NOMO-1 treated with dmso at 0.1 percent for 144 hours (cell line): ENCODE data around the gene HIPK2.
A peak's percentile ranks its signal among the peaks of the same experiment; 100 is the strongest.

ENCODE experiments used
- DNase-seq: peaks from one replicate; lab custom pipeline; 2025; ENCODE audit not compliant: unreplicated experiment; lab: John Stamatoyannopoulos, UW

The HIPK2 gene

DNA sequence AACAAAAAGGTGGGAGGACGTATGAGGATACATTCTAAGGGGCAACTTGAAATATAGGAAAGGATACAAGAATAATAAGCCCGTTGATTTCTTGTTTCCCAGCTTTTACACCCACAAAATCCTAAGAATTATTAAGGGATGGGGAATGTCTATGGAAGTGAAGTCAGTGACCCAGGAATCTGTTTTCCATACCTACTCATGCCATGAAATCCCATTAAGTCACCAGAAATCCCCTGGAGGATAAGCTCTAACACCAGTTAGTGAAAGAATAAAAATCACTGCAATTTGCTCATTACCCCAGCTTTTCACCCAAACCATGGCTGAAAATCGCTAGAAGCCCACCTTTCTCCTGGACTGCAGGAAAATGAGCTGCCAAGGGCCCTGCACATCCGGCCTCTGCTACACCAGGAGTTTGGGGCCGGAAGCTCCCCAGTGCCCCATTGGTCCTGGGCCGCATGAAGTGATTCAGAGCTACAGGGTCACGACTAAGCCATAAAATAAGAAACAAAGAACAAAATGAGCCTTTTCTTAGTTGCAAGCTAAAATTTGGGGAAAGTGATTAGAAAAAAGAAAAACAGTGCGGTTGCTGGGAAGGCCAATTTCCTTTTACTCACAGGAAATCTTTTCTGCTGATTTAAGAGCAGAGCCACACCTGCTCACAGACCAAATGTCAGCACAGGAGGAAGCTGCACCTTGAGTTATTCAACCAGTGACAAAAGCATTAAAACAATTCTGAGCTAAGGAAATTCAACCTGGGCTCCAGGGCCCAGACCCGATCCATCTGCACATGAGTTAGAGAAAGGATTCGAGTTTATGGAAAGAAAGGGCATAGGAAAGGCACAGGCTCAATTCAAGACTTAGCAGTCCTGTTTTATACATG lies 40.3 kb downstream of the HIPK2 start:
- no peak for DNase-seq

DNA sequence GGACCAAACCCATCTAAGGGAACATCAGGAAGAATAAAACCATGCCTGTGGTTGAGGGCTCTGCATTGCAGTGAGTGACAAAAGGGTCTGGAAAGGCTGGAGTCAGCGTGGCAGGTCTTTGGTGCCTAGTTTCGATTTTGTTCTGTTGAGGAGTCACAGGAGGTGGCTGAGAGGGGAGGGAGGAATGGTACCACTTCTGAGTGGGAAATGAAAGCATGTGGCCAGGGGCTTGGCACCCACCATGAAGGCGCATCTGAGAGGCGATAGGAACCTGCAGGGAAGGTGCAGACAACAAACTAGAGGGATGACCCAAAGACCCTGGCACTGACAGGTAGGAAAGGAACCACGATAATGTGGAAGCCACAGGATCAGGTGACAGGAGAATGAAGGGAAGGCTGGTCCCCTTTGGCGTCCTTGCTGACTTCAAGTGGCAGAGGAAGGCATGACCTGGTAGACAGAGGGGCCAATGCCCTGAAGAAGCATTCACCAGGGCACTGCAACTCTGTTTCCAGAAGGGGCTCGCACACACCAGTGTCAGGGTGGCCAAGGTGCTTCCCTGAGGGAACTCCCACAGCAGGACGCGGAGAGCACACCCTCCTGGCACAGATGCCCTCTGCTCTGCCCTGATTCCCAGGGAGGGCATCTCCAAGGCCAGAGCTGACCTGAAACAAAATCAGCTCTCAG lies 41.7 kb downstream of the HIPK2 start:
- DNase-seq, result no peak

DNA sequence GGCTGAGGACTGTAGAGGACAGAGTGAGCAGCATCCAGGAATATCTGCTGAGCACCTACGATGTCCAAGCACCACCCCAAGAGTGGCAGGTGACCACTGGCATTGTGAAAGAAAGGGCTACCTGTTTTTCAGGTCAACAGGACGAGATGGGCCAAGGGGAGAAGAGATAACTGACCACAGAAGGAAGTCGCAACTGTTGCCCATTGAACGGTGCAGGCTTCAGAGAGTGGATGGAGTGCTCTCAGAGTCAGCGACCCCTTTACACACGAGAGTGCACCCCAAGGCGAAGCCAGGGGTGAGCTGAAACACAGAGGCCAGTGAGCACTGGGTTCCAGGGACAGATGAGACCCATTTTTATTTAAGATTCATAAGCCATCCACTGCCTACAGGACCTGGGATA lies 42.3 kb downstream of the HIPK2 start:
- DNase-seq, result no peak

DNA sequence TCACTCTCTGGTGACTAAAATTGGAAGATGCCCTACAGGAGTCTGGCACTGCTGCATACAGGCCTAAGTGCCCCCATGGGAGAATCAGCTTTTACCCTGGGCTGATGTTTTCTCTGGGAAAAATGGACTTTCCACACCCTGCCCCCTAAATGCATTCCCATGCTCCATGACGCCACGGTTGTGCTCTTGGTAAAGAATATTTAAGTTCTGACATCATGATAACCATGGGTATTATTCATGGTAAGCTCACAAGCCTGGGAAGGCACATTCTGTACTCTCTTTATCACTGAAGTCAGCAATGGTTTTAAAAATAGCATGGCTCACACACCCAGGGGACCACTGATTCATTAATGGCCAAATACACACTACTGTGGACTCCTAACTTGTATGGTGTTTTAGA lies 43.4 kb downstream of the HIPK2 start:
- DNase-seq, result no peak

DNA sequence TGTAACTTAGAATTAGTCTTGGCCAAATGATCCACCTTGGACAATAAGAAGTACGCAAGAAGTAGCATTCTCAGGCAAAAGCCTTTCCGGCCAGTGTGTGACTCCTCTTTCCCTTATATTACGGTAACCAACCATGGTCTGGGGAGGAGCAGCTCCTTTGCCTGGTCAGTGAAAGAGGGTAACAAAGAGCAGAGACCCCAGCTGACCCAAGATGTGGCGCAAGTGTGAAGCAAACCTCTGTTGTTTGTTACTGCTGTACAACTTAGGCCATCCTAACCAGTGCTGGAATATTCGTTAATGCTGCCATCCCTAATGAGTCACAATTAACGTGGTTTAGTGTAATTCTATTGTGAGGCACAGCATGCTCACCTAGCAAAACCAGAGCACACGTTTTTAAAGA lies 44.0 kb downstream of the HIPK2 start:
- no peak for DNase-seq

DNA sequence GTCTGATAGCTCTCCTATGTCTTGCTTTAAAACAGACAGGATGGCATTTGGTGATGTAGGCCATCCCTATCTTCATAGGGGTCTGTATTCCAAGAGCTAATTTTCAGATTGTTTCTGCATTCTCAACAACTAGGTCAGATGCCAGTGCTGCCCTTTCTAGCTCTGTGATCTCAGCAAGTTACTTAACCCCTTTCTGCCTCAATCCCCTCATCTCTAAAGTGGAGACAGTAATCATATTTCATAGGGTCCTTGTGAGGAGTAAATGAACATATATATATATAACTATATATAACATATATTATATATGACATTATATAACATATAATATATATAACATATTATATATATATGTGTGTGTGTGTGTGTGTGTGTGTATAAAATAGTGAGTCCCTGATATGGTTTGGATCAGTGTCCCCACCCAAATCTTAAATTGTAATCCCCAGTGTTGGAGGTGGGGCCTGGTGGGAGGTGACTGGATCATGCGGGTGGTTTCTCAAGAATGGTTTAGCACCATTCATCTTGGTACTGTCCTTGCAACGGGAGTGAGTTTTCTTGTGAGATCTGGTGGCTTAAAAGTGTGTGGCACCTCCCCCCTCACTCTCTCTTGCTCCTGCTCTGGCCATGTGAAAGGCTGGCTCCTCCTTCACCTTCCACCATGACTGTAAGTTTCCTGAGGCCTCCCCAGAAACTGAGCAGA lies 45.2 kb downstream of the HIPK2 start:
- no peak for DNase-seq

DNA sequence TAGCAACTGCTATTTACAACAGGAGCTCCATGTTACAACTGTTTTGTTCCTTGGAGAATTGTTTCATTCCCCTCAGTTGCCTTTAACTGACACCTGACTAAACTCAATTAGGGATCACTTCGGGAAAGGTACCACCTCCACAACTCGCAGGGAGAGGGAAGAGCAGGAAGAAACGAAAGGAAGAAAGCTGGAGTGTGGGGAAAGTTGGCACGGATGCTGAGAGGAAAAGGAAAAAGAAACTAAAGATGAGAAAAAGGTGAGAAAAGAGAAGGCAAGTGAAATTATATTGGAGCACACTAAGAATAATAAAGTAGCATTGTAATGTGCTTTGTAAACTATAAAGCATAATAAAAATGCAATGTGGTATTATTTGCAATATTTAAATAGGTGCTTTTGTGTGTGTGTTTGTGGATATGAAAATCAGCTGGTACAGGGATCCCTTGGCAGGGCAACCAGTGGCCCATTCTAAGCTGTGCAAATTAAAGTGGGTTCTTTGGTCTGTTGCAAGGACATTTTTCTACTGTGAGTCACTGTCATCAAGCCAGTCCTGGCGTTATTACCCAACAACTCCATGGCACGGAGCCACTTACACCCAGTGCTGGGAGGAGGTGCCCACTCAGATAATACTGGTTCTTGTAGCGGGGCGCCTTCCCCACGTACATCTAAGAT lies 45.9 kb downstream of the HIPK2 start:
- peak; percentile 18 for DNase-seq

DNA sequence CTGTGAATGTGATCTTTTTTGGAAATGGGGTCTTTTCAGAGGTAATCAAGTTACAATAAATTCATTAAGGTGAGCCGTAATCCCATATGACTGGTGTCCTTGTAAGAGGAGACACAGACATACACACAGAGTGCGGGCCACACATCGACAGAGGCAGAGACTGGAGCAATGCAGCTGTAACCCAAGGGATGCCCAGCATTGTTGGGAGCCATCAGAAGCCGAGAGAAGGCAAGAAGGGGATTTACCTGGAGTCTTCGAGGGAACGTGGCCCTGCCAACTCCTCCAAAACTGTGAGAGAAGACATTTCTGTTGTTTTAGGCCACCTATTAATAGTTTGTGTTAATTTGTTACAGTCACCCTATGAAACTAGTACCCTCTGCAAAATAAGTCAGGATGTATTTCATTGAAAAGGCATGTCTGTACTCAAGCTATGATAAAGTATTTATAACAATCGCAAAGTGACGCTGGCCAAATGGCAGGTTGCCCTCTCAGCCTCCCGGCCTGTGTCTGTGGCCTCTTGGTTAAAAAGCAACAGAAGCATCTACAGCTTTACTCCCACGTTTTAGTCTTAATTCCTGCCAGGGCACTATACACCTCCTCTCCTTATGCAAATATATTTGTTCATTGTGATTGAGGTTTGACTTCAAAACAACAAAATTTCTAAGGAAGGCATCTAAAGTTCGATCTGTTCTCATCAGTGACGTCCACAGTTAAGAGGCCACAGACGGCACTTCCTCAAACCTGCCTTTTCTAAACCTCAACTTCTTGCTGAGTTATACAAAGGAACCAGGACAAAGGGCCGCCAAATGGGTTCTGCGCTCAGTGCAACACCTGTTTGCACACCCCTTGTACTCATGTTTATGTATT lies 46.8 kb downstream of the HIPK2 start:
- DNase-seq, result no peak

DNA sequence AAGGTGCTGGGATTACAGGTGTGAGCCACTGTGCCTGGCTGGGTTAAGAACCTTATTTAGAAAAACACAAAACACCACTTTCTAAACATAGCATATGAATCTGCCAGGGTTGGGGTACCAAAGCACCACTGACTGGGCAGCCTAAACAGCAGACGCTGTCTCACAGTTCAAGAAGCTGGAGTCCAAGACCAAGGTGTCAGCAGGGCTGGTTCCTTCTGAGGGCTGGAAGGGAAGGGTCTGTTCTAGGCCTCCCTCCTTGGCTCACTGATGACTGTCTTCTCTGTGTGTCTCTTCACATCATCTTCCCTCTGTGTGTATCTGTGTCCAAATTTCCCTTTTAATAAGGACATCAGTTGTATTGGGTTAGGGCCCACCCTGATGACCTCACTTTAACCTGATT lies 49.6 kb downstream of the HIPK2 start:
- DNase-seq, result no peak

DNA sequence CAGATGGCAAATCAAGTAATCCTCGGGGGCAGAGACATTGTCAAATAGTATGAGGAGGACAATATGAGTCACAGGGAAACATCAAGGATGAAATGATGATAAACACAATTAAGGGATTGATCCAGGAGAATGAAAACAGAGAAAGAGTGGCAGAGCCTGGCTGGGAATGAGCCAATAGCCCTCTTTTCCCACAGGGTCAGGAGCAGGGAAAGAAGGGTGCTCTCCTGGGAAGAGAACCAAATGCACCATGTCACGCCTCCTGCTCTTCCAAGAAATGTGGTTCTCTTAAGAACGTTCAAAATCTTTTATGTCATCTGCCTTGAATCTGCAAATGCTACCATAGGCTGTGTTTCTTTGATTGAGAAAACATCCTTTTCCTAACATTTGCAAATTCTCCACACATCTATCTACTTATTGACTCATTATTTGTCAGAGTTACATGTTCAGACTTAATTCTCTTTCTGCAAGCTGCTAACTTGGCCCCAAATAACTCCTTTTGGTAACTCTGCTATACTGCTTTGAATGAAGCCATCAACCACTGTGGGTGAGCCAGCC lies 50.6 kb downstream of the HIPK2 start:
- DNase-seq, result no peak

DNA sequence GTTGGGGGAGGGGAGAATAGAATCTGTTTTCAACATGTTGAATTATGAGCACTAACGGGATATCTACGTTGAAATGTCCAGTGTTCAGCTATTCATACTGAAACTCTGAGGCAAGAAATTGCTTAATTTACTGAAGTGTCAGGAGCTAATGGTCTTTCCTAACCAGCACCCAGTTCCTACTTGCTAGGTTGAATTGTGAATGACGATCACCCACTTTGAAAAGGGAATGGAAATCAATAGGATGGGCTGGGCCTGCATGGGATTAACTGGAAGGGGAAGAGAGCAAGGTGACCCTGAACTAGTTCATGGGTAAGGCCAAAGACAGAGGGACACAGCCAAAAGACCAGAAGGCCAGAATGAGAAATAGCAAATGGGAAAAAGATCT lies 51.3 kb downstream of the HIPK2 start:
- DNase-seq, result peak; percentile 32

DNA sequence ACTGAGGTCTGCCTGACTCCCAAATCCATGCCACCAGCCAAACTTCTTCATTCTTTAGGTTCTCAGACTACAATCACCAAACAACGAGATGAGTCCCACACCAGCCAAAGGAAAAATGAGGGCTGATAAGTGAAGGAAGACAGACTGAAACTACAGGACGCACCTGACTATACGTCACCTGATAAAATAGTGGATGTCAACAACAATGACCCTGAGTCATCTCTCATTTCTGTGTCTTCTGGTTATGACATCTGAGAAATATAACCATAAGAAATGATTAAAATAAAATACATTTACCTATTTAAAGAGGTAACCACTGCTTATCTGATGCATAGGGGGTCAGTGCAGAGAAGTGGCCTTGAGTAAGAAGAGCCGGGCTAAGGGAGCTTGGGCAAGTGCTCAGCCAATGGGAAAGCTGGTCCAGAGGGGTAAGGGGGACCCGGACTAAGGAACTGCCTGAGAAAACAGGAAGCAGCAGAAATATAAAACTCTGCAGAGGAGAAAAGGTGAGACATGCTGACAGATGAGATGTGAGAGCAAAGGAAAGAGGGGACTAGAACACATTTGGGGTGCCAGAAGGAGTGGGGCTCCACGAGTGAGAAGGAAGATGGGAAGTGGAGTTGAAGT lies 51.8 kb downstream of the HIPK2 start:
- no peak for DNase-seq

DNA sequence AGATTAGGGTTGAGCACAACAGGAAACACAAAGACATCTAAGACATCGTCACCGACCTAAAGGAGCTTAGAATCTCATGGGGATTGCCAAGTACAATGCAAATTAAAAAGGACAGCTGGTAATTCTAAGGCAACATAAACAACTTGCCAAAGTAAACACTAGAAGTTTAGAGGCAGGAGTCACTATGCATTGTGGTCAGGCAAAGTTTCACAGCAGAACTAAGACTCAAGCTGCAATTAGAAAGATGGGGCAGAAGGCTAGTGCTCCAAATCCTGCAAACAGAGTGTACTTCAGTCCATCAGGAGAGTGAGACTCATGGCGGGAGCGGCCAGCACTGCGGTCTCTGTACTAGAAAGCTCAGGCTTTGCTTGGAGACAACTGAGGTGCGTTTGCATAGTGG lies 52.7 kb downstream of the HIPK2 start:
- no peak for DNase-seq

DNA sequence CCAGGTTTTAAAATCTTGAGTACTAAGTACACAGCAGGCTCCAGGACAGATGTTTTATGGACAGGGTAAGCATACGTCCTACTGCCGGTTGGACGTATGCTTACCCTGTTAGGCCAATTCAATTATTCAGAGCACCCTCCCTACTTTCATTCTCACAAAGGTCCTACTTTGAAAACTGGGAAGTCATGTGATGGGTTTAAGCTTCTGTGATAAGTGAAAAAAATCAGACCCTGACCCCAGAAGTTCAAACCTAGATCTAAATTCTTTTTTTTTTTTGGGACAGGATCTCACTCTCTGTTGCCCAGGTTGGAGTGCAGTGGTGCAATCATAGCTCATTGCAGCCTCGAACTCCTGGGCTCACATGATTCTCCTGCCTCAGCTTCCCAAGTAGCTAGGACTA lies 55.2 kb downstream of the HIPK2 start:
- no peak for DNase-seq

DNA sequence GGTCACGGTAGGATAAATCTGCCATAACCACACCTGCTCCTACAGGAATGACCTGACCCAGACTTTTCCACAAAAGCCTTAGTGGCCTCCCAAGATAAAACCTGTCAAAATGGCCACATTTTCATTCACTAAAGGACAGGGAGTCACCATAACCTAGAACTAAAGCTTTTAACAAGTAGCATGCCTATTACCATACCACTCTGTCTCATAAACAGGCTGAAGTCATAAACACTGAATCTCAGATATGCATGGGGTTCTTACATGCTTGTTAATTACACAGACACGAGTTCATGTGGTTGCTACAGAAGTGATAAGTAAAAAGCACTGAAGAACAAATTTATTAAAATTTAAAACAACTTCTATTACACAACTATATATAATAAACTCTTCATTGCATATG lies 56.0 kb downstream of the HIPK2 start:
- DNase-seq, result no peak

DNA sequence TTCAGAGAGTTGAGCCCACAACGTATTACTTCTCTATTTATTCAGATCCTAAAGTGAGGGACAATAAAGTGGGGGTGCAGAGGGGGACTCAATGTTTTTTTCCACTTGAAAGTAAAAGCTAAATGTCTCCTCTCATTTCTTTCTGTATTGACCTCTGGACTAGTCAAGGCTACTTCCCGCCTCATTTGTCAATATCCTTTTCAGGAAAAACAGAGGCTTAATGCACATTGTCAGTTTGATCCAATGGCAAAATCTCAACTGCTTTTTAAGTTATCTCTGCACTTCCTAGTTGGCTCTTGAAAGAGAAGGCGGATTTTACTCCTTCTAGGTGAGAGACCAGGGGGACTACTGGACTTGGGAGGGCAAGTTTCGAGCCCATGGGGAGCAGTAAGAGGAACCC lies 56.4 kb downstream of the HIPK2 start:
- no peak for DNase-seq

DNA sequence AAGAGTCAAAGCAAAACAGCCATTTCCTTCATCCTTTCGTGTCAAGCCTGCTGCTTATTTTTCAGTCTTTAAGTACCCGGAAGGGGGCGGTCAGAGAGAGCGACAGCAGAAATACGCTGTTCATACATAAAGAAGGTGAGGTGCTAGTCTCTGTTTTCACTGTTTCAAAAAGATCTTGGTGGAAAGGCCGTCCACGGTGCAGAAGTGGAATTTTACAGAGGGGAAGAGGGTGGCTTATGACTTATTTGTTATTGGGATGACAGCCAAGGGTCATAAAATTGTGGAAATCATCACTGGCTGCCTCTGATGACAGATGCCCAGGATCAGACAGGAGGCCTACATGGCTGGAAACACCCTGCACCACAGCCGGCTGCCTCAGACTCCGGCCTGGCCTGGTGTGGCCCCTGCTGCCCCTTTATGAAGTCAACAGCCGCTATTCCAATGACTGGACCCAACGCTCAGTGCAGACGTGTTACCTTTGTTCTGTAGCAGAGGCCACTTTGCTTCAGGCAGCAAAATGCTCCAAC lies 57.0 kb downstream of the HIPK2 start:
- DNase-seq, result peak; percentile 40

DNA sequence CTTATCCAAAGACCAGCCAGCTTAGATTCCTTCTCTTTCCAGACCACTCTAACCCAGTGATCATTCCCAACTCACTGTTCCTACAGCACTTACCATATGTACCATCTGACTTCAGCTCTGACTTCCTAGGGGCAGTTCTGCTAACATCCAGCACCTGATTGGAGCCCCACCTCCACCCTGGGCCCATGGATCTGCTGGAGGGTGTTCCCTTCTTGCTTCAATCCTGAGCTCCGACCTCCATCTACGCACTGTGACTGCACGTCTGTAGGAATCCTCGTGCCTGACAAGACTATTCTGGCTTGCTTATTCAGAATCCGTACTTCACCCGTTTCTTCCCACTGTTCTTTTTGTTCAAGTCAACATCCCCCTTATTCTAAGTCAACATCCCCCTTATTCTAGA lies 57.6 kb downstream of the HIPK2 start:
- no peak for DNase-seq

DNA sequence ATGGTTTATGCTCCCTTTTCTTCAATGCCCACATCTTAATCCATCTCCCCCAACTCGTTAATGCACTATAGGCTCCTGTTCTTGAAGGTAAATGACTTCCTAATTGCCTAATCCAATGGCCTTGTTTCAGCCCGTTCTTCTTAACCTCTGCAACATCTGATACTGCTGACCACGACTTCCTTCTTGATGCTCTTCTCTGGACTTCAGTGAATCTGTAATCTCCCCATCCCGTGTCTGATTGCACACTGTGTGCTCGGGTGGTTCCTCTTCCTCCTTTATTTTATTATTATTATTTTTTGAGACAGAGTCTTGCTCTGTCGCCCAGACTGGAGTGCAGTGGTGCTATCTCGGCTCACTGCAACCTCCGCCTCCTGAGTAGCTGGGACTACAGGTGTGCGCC lies 58.9 kb downstream of the HIPK2 start:
- peak; percentile 23 for DNase-seq

DNA sequence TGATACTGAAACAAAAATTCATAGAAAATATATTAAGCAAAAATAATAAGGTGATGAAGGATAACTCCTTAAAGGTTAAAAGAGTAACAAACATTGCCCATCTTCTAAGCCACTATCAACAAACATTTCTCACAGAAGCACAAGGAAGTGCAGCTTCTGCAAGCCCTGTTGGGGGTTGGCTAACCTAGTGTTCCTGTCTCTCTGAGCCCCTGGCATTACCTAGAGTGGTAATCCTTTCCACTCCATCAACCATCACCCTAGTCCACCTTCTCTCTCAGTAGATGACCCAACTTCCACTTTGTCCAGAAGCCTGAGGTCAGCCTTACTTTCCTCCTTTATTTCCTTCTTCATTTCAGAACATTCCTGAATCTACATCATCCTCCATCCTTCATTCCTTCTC lies 59.7 kb downstream of the HIPK2 start:
- no peak for DNase-seq
